ENCODE measurements around the gene PTPRA.

- TF ChIP-seq POLR2A (IDR thresholded peaks at IDR 0.05; ENCODE audit: low read depth): no peak
- peak in 2 of 3 experiments; percentile 19 to 38 for TF ChIP-seq CTCF (IDR thresholded peaks at IDR 0.05)
- TF ChIP-seq POLR2AphosphoS5 (IDR thresholded peaks at IDR 0.05): peak in 1 of 2 donors; percentile 13
- TF ChIP-seq EP300 (IDR thresholded peaks at IDR 0.05): no peak
Observed at GRCh38 chr20:2872459-2873009, 747 bp upstream of the PTPRA start.

All from esophagus muscularis mucosa (tissue), 4 donors.